Spleen (tissue), 7 donors: ENCODE data around the gene ANKRD10.

ENCODE experiments used
- POLR2A ChIP-seq, 3 donors: fragments of 450-650 bp; IDR thresholded peaks; one replicate each; pipeline ENCODE4 v1.5.1; 2017; ENCODE audit warnings: antibody characterized with exemption in 3 of 3, mild to moderate bottlenecking in 1 of 3
- POLR2AphosphoS5 ChIP-seq, 3 donors: sonication (generic); formaldehyde crosslinking; IDR thresholded peaks; one replicate each; pipeline ENCODE4 v1.5.1; 2017; ENCODE audit warnings: antibody characterized with exemption in 3 of 3
- TF ChIP-seq, protein P1 (sequence below), 11 experiments: fragments of 200-600 bp in 7 of 11; fragments of 450-650 bp in 4 of 11; sonication (generic) in 4 of 11; IDR thresholded peaks in 8 of 11; conservative IDR thresholded peaks in 3 of 11; 1 replicate in 7 of 11; 2 replicates in 4 of 11; pipeline versions ENCODE4 v1.4.0 to v1.8.0; 2016 to 2021; ENCODE audit warnings: antibody characterized with exemption in 11 of 11, inconsistent platforms in 4 of 11, mild to moderate bottlenecking in 1 of 11
- donor health status: DM: no; HTN: no; CAD: no; lungs with moderate emphysema.
- donor health status: DM: no; HTN: no; CAD: no.
- donor health status: DM: no; HTN: no; CAD: no.

DNA sequence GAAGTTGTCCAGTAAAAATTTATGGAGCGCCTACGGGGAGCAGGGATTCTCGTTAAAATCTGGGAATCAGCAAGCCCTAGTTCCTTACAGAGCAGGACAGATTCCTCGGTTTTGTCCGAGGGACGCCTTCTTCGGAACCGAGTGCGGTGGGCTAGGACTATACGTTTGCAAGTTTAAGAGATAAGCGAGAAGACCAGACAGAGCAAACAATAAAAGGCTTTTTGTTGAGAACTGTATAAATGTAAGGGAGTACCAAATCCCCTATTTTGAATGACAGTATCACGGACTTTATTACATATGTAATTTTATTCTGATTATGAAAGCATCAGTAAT lies 971 bp upstream of the ANKRD10 start:
- TF ChIP-seq, protein P1, sequence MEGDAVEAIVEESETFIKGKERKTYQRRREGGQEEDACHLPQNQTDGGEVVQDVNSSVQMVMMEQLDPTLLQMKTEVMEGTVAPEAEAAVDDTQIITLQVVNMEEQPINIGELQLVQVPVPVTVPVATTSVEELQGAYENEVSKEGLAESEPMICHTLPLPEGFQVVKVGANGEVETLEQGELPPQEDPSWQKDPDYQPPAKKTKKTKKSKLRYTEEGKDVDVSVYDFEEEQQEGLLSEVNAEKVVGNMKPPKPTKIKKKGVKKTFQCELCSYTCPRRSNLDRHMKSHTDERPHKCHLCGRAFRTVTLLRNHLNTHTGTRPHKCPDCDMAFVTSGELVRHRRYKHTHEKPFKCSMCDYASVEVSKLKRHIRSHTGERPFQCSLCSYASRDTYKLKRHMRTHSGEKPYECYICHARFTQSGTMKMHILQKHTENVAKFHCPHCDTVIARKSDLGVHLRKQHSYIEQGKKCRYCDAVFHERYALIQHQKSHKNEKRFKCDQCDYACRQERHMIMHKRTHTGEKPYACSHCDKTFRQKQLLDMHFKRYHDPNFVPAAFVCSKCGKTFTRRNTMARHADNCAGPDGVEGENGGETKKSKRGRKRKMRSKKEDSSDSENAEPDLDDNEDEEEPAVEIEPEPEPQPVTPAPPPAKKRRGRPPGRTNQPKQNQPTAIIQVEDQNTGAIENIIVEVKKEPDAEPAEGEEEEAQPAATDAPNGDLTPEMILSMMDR (IDR thresholded peaks at IDR 0.05 in 8 of 11, conservative IDR thresholded peaks at IDR 0.05 in 3 of 11), result no peak
- TF ChIP-seq POLR2A (IDR thresholded peaks at IDR 0.05) (no peak), POLR2AphosphoS5 (IDR thresholded peaks at IDR 0.05) (no peak)
